SU-DHL-6 (cell line): ENCODE data around the gene OBSL1.

Source experiments
- H2AFZ ChIP-seq: fragments of 200-600 bp; sonication (generic); 2 replicates; pipeline ENCODE4 v1.6.1; 2014; ENCODE audit warnings: low read depth, mild to moderate bottlenecking, moderate library complexity, mixed read lengths, antibody characterized with exemption, low read length; ENCODE audit not compliant: severe bottlenecking
- H3F3A ChIP-seq: fragments of 200-600 bp; shearing (Covaris generic); 2 replicates; pipeline ENCODE4 v1.6.0; 2016; ENCODE audit warnings: antibody characterized with exemption, mild to moderate bottlenecking; ENCODE audit not compliant: insufficient read depth
- H3K27ac ChIP-seq: fragments of 200-600 bp; sonication (generic); 2 replicates; pipeline ENCODE4 v1.5.1; 2016; ENCODE audit warnings: low read depth, mild to moderate bottlenecking, low read length, moderate library complexity, mixed read lengths
- H3K27me3 ChIP-seq: fragments of 200-600 bp; sonication (generic), shearing (Covaris generic); 2 replicates; pipeline ENCODE4 v1.6.0; 2014; ENCODE audit warnings: mild to moderate bottlenecking, low read length
- H3K36me3 ChIP-seq: fragments of 200-600 bp; sonication (generic); 2 replicates; pipeline ENCODE4 v1.6.1; 2014; ENCODE audit warnings: mild to moderate bottlenecking, low read length, mixed read lengths
- H3K4me2 ChIP-seq: fragments of 300-600, 200-600 bp; shearing (Covaris generic), sonication (generic); 2 replicates; pipeline ENCODE4 v1.6.0; 2014; ENCODE audit warnings: low read length, low read depth, mild to moderate bottlenecking; ENCODE audit not compliant: poor library complexity, severe bottlenecking
- H3K4me3 ChIP-seq: fragments of 200-600 bp; sonication (generic); 2 replicates; pipeline ENCODE4 v1.5.1; 2014; ENCODE audit warnings: antibody characterized with exemption, low read length, mild to moderate bottlenecking, mixed read lengths; ENCODE audit not compliant: insufficient read depth, poor library complexity, severe bottlenecking
- H3K79me2 ChIP-seq: fragments of 200-600 bp; sonication (generic); 2 replicates; pipeline ENCODE4 v1.6.1; 2014; ENCODE audit warnings: mild to moderate bottlenecking, low read length, moderate library complexity; ENCODE audit not compliant: insufficient read depth
- H3K9ac ChIP-seq: fragments of 200-600 bp; sonication (generic); 2 replicates; pipeline ENCODE4 v1.7.0; 2014; ENCODE audit warnings: mild to moderate bottlenecking, low read length
- H3K9me2 ChIP-seq: fragments of 200-600 bp; sonication (generic); replicated peaks from 2 replicates; pipeline ENCODE4 v1.6.1; 2014; ENCODE audit warnings: low read length; ENCODE audit not compliant: insufficient read depth
- H3K9me3 ChIP-seq: fragments of 200-600 bp; sonication (generic); 2 replicates; pipeline ENCODE4 v1.6.1; 2014; ENCODE audit warnings: low read length, mixed read lengths; ENCODE audit not compliant: insufficient read depth
- H4K20me1 ChIP-seq: fragments of 200-600 bp; sonication (generic); 2 replicates; pipeline ENCODE4 v1.6.1; 2014; ENCODE audit warnings: low read depth, mild to moderate bottlenecking, antibody characterized with exemption, low read length, moderate library complexity, mixed read lengths
- EZH2phosphoT487 ChIP-seq: fragments of 200-600 bp; sonication (generic), shearing (Covaris generic); conservative IDR thresholded peaks from 2 replicates; pipeline ENCODE4 v1.6.1; 2018; ENCODE audit warnings: mild to moderate bottlenecking, antibody characterized with exemption, low read length, moderate library complexity, mixed read lengths
- TF ChIP-seq, protein P1 (sequence below): fragments of 200-600 bp; sonication (generic); IDR thresholded peaks from one replicate; pipeline ENCODE4 v1.5.1; 2017; ENCODE audit warnings: antibody characterized with exemption, mild to moderate bottlenecking, low read length, moderate library complexity; ENCODE audit not compliant: insufficient read depth, poor library complexity, severe bottlenecking

OBSL1 gene

DNA sequence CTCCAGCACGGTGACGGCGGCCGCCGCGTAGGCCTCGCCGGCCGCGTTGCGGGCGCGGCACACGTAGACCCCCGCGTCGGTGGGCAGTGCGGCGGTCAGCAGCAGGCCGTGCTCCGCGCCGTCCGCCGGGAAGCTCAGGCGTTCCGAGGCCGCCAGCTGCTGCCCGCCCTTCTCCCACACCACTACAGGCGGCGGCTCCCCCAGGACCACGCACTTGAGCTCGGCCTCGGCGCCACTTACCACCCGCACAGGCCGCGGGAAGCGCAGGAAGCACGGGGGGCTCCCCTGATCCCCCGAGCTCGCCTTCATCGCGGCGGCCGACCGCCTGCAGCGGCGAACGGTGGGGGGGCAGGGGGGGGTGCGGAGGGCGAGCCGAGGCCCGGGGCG, 422 bp downstream of the OBSL1 start:
- Histone ChIP-seq H3K9me3 (no peaks in the 10 kb centered on the region), H3K9me2 (no peaks in the 10 kb centered on the region), H3K27me3 (no peaks in the 10 kb centered on the region), H3K4me3 (no peak overlapping the region), H3K27ac (no peak overlapping the region), H3F3A (no peaks in the 10 kb centered on the region), H3K4me2 (no peak overlapping the region), H3K36me3 (no peaks in the 10 kb centered on the region), H3K79me2 (no peaks in the 10 kb centered on the region), H3K9ac (no peak overlapping the region), H2AFZ (no peak overlapping the region), H4K20me1 (no peaks in the 10 kb centered on the region)
- TF ChIP-seq EZH2phosphoT487, result no peak
- TF ChIP-seq, protein P1, sequence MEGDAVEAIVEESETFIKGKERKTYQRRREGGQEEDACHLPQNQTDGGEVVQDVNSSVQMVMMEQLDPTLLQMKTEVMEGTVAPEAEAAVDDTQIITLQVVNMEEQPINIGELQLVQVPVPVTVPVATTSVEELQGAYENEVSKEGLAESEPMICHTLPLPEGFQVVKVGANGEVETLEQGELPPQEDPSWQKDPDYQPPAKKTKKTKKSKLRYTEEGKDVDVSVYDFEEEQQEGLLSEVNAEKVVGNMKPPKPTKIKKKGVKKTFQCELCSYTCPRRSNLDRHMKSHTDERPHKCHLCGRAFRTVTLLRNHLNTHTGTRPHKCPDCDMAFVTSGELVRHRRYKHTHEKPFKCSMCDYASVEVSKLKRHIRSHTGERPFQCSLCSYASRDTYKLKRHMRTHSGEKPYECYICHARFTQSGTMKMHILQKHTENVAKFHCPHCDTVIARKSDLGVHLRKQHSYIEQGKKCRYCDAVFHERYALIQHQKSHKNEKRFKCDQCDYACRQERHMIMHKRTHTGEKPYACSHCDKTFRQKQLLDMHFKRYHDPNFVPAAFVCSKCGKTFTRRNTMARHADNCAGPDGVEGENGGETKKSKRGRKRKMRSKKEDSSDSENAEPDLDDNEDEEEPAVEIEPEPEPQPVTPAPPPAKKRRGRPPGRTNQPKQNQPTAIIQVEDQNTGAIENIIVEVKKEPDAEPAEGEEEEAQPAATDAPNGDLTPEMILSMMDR, result no peak

GRCh38 chr2:219570194-219570923, 980 bp downstream of the OBSL1 start:
- H2AFZ ChIP-seq, result no peak overlapping the region
- no peak overlapping the region for H3K27ac ChIP-seq
- H3K9me2 ChIP-seq, result no peaks in the 10 kb centered on the region
- no peak overlapping the region for H3K9ac ChIP-seq
- H3K4me3 ChIP-seq, result no peak overlapping the region
- no peaks in the 10 kb centered on the region for H3K79me2 ChIP-seq
- H3K4me2 ChIP-seq, result no peak overlapping the region
- H3K9me3 ChIP-seq, result no peaks in the 10 kb centered on the region
- no peaks in the 10 kb centered on the region for H3F3A ChIP-seq
- no peaks in the 10 kb centered on the region for H3K27me3 ChIP-seq
- H4K20me1 ChIP-seq, result no peaks in the 10 kb centered on the region
- H3K36me3 ChIP-seq, result no peaks in the 10 kb centered on the region
- TF ChIP-seq, protein P1, result no peak
- TF ChIP-seq EZH2phosphoT487, result no peak

- H3K4me3 ChIP-seq, result no peak overlapping the region
- H3K27ac ChIP-seq, result no peak overlapping the region
- no peaks in the 10 kb centered on the region for H3F3A ChIP-seq
- no peaks in the 10 kb centered on the region for H3K9me2 ChIP-seq
- H4K20me1 ChIP-seq, result no peaks in the 10 kb centered on the region
- TF ChIP-seq, protein P1, result no peak
- TF ChIP-seq EZH2phosphoT487, result no peak
- no peak overlapping the region for H2AFZ ChIP-seq
- H3K4me2 ChIP-seq, result no peak overlapping the region
- H3K36me3 ChIP-seq, result no peaks in the 10 kb centered on the region
- no peaks in the 10 kb centered on the region for H3K79me2 ChIP-seq
- no peaks in the 10 kb centered on the region for H3K9me3 ChIP-seq
- no peaks in the 10 kb centered on the region for H3K27me3 ChIP-seq
- no peak overlapping the region for H3K9ac ChIP-seq
Measured at GRCh38 chr2:219569635-219570034, 1.7 kb downstream of the OBSL1 start.
